Psoas muscle (tissue), 8 donors: ENCODE data around the gene RASSF9. TPM values are rescaled to one million over a fixed set of nuclear protein-coding genes. Genes with fewer than 3 reads are reported as not detected.
A peak's percentile ranks its signal among the peaks of the same experiment; 100 is the strongest.

Source experiments
- ATAC-seq, 4 donors: fragments of 200-7000 bp; cut with Tn5 transposase; one replicate each; pipeline ENCODE4 v1.9.1; 2020; ENCODE audit warnings: moderate library complexity in 3 of 4, mild to moderate bottlenecking in 2 of 4
- DNase-seq, 2 donors: peaks; one replicate each; pipeline ENCODE4 v3.0.0-alpha.2; 2020
- H3K27ac ChIP-seq: fragments of 200-600 bp; one replicate; pipeline ENCODE4 v1.8.0; 2022
- H3K27me3 ChIP-seq, 3 donors: fragments of 200-600 bp in 1 of 3; one replicate each; pipeline versions ENCODE4 v1.6.1 to v1.8.0; 2013 to 2022; ENCODE audit warnings: low read length in 2 of 3, mild to moderate bottlenecking in 2 of 3, moderate library complexity in 1 of 3; ENCODE audit not compliant: insufficient read depth in 3 of 3
- H3K36me3 ChIP-seq, 2 donors: fragments of 200-600 bp in 1 of 2; one replicate each; pipeline versions ENCODE4 v1.6.1 to v1.8.0; 2013 to 2022; ENCODE audit warnings: low read depth in 1 of 2, mild to moderate bottlenecking in 1 of 2, moderate library complexity in 1 of 2; ENCODE audit not compliant: insufficient read depth in 1 of 2
- H3K4me1 ChIP-seq: fragments of 200-600 bp; one replicate; pipeline ENCODE4 v1.8.0; 2022
- H3K4me3 ChIP-seq: fragments of 200-600 bp; one replicate; pipeline ENCODE4 v1.8.0; 2022; ENCODE audit warnings: mild to moderate bottlenecking
- H3K9me3 ChIP-seq: fragments of 200-600 bp; one replicate; pipeline ENCODE4 v1.8.0; 2022
- CTCF ChIP-seq: fragments of 200-600 bp; IDR thresholded peaks from one replicate; pipeline ENCODE4 v1.8.0; 2022; ENCODE audit warnings: antibody characterized with exemption
- WGBS, 3 donors: extraction: QIAGEN DNeasy Blood & Tissue Kit; methylation state at CpG; one replicate each; pipeline versions ENCODE4 v1.1.6 to v1.1.7; 2013; 5-methylcytosine and 5-hydroxymethylcytosine counted together
- intact Hi-C, 2 donors: fragments of 100-400 bp; cut with DNase I; formaldehyde crosslinking; loops; one replicate each; pipeline versions ENCODE4 v1.11.0 to v1.14.2; 2022
- long read RNA-seq, 2 donors: library from polyadenylated mRNA; unstranded; transcript quantifications; one replicate each; pipeline ENCODE4 v2.0.0, GENCODE V29; 2021
- polyA plus RNA-seq, 3 donors: library from polyadenylated mRNA; stranded (reverse); fragments of 200-250 nt; gene quantifications; one replicate each; pipeline ENCODE4 v1.2.3, GENCODE V29; 2013
- total RNA-seq, 4 donors: library from RNA; stranded (reverse); fragmentation: NEBNext Ultra II Directional in 2 of 4; extraction: Animal tissue kit (Norgen Biotek cat#: 25700) in 2 of 4; gene quantifications; one replicate each; pipeline versions ENCODE4 v1.2.1 to v1.2.4, GENCODE V29; 2021 to 2023
- donor health status: healthy with polysubstance abuse.
- donor health status: DM: no; HTN: no; CAD: no; lungs with moderate emphysema.
- donor health status: Bipolar disorder and iron deficiency.
- donor health status: healthy.
- donor health status: DM: yes; HTN: yes; CAD: no.
- donor health status: DM: no; HTN: no; CAD: no.
- donor health status: DM: no; HTN: no; CAD: no.
- donor health status: DM: yes; HTN: yes; CAD: no.

The RASSF9 gene
- 1 to 10 TPM; 1.5 to 4.1 (median 2.2) TPM for total RNA-seq
- polyA plus RNA-seq = 1 to 10 TPM in 1 of 3 donors, under 1 TPM in 2; 0.34 to 1.4 (median 0.53) TPM
- long read RNA-seq, donor 1 = 0 reads
- long read RNA-seq, donor 2 = 0 reads

- 17 to 20% (median 19%) methylated on average over 15 of the region's 15 CpGs for WGBS, 3 donors
- DNase-seq (peak; percentile 58 to 84), ATAC-seq (peak; percentile 42 to 84 (median 80))
- H3K27ac ChIP-seq = peak within 1 kb of the TSS; percentile 31
- no peaks in the 10 kb centered on the region for H3K9me3 ChIP-seq
- peak within 1 kb of the TSS; percentile 64 for H3K4me3 ChIP-seq
- H3K36me3 ChIP-seq = no peaks in the 10 kb centered on the region
- H3K4me1 ChIP-seq = peaks cover 5% of the 10 kb centered on the region
- no peaks in the 10 kb centered on the region for H3K27me3 ChIP-seq
- intact Hi-C loops = no loop called here
- TF ChIP-seq CTCF = no peak
Observed at GRCh38 chr12:85836197-85837090, at the start of gene RASSF9. TSS of gene RASSF9 (minus strand) at chr12:85836409. CDS start at chr12:85836201, 208 bp downstream.

GRCh38 chr12:85883763-85884162, 47.6 kb upstream of the RASSF9 start:
- no peaks in the 10 kb centered on the region for H3K36me3 ChIP-seq
- no peak overlapping the region for H3K4me3 ChIP-seq
- no peaks in the 10 kb centered on the region for H3K4me1 ChIP-seq
- ATAC-seq (no peak), DNase-seq (no peak)
- no peaks in the 10 kb centered on the region for H3K27me3 ChIP-seq
- no peak for TF ChIP-seq CTCF
- H3K9me3 ChIP-seq = no peaks in the 10 kb centered on the region
- intact Hi-C loops = no loop called here
- H3K27ac ChIP-seq = no peak overlapping the region

- WGBS, 3 donors = 61 to 68% (median 63%) methylated on average over 3 of the region's 3 CpGs
- Histone ChIP-seq H3K27ac (no peak overlapping the region), H3K27me3 (no peaks in the 10 kb centered on the region), H3K4me3 (no peak overlapping the region), H3K9me3 (no peaks in the 10 kb centered on the region), H3K4me1 (no peaks in the 10 kb centered on the region), H3K36me3 (no peaks in the 10 kb centered on the region)
- no peak for DNase-seq
- TF ChIP-seq CTCF = no peak
- intact Hi-C loops = no loop called here
- no peak for ATAC-seq
Observed at GRCh38 chr12:85877459-85877858, 41.2 kb upstream of the RASSF9 start.

- TF ChIP-seq CTCF = no peak
- Histone ChIP-seq H3K27me3 (no peaks in the 10 kb centered on the region), H3K4me3 (no peak within 1 kb of the TSS), H3K27ac (no peak within 1 kb of the TSS), H3K36me3 (no peaks in the 10 kb centered on the region), H3K4me1 (no peaks in the 10 kb centered on the region), H3K9me3 (no peaks in the 10 kb centered on the region)
- DNase-seq (no peak), ATAC-seq (no peak)
- WGBS, 3 donors = 12 to 20% (median 16%) methylated on average over 3 of the region's 3 CpGs
- intact Hi-C loops = loop anchor here (5.0 kb wide), 2 partner anchors 297 to 407 kb away; no protein-coding TSS in a partner anchor
Observed at GRCh38 chr12:85874031-85874461, 37.8 kb upstream of the RASSF9 start, which contains the start of gene NTS. TSS of gene NTS (plus strand) at chr12:85874295. CDS start at chr12:85874404, 109 bp downstream.
